HepG2 (cell line): ENCODE measurements around the gene CAPZB. TPM values are rescaled to one million over a fixed set of nuclear protein-coding genes. Genes with fewer than 3 reads are reported as not detected.

Experiments
- FOXK1 ChIP-seq: sonication (generic); formaldehyde crosslinking; IDR thresholded peaks from 2 replicates; pipeline ENCODE4 v1.4.0; 2020; ENCODE audit warnings: low read depth, missing genetic modification reagents, borderline replicate concordance
- KAT8 ChIP-seq: IDR thresholded peaks from 2 replicates; pipeline ENCODE4 v1.6.1; 2016; ENCODE audit warnings: missing genetic modification reagents, missing compliant biosample characterization
- NR2C2 ChIP-seq: sonication (generic); formaldehyde crosslinking; IDR thresholded peaks from 2 replicates; pipeline ENCODE4 v1.4.0; 2020; ENCODE audit warnings: missing genetic modification reagents, mild to moderate bottlenecking, moderate library complexity, borderline replicate concordance
- SMC3 ChIP-seq: IDR thresholded peaks from 2 replicates; pipeline ENCODE4 v1.6.1; 2011; ENCODE audit warnings: low read length, improper control_type of control experiment
- ZNF577 ChIP-seq: sonication (generic); formaldehyde crosslinking; IDR thresholded peaks from 2 replicates; pipeline ENCODE4 v1.4.0; 2020; ENCODE audit warnings: mild to moderate bottlenecking, low read depth, missing genetic modification reagents, borderline replicate concordance
- polyA plus RNA-seq, 8 experiments: library from polyadenylated mRNA; depleted of rRNA in 3 of 8; stranded (reverse) in 7 of 8; unstranded in 1 of 8; fragments of >200 nt; fragmentation: Illumina TruSeq in 4 of 8; extraction: Trizol in 4 of 8; gene quantifications; 2 replicates each; pipeline versions ENCODE4 v1.2.1 to v1.2.3, GENCODE V29; 2011 to 2016; ENCODE audit warnings: low read depth in 4 of 8, missing spikeins in 1 of 8, mixed read lengths in 1 of 8; ENCODE audit not compliant: insufficient read depth in 1 of 8
- total RNA-seq, 5 experiments: library from RNA; depleted of rRNA; stranded (reverse); fragments of >200 nt; fragmentation: Illumina TruSeq; extraction: Trizol; gene quantifications; 2 replicates each; pipeline ENCODE4 v1.2.3, GENCODE V29; 2016; ENCODE audit warnings: low read depth in 1 of 5
- TF ChIP-seq, protein P1 (sequence below): sonication (generic); formaldehyde crosslinking; IDR thresholded peaks from 2 replicates; pipeline ENCODE4 v1.4.0; 2020; ENCODE audit warnings: missing genetic modification reagents, borderline replicate concordance
- TF ChIP-seq, protein P2 (sequence below): sonication (generic); formaldehyde crosslinking; IDR thresholded peaks from 2 replicates; pipeline ENCODE4 v1.9.0; 2021; ENCODE audit warnings: mild to moderate bottlenecking, missing genetic modification reagents
- TF ChIP-seq, protein P3 (sequence below): sonication (generic); formaldehyde crosslinking; IDR thresholded peaks from 2 replicates; pipeline ENCODE4 v1.5.0; 2020; ENCODE audit warnings: missing genetic modification reagents

Gene CAPZB
- total and polyA plus RNA-seq, 2 of the 13 experiments (the other 11 are each of a cell fraction or from before 2014, with no cell fraction given) = 58.9 to 76.9 TPM

GRCh38 chr1:19485362-19486187 lies at the start of gene CAPZB (continued):
- TF ChIP-seq, protein P1, sequence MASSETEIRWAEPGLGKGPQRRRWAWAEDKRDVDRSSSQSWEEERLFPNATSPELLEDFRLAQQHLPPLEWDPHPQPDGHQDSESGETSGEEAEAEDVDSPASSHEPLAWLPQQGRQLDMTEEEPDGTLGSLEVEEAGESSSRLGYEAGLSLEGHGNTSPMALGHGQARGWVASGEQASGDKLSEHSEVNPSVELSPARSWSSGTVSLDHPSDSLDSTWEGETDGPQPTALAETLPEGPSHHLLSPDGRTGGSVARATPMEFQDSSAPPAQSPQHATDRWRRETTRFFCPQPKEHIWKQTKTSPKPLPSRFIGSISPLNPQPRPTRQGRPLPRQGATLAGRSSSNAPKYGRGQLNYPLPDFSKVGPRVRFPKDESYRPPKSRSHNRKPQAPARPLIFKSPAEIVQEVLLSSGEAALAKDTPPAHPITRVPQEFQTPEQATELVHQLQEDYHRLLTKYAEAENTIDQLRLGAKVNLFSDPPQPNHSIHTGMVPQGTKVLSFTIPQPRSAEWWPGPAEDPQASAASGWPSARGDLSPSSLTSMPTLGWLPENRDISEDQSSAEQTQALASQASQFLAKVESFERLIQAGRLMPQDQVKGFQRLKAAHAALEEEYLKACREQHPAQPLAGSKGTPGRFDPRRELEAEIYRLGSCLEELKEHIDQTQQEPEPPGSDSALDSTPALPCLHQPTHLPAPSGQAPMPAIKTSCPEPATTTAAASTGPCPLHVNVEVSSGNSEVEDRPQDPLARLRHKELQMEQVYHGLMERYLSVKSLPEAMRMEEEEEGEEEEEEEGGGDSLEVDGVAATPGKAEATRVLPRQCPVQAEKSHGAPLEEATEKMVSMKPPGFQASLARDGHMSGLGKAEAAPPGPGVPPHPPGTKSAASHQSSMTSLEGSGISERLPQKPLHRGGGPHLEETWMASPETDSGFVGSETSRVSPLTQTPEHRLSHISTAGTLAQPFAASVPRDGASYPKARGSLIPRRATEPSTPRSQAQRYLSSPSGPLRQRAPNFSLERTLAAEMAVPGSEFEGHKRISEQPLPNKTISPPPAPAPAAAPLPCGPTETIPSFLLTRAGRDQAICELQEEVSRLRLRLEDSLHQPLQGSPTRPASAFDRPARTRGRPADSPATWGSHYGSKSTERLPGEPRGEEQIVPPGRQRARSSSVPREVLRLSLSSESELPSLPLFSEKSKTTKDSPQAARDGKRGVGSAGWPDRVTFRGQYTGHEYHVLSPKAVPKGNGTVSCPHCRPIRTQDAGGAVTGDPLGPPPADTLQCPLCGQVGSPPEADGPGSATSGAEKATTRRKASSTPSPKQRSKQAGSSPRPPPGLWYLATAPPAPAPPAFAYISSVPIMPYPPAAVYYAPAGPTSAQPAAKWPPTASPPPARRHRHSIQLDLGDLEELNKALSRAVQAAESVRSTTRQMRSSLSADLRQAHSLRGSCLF (CRISPR knock-in tag) = no peak
- TF ChIP-seq, protein P2, sequence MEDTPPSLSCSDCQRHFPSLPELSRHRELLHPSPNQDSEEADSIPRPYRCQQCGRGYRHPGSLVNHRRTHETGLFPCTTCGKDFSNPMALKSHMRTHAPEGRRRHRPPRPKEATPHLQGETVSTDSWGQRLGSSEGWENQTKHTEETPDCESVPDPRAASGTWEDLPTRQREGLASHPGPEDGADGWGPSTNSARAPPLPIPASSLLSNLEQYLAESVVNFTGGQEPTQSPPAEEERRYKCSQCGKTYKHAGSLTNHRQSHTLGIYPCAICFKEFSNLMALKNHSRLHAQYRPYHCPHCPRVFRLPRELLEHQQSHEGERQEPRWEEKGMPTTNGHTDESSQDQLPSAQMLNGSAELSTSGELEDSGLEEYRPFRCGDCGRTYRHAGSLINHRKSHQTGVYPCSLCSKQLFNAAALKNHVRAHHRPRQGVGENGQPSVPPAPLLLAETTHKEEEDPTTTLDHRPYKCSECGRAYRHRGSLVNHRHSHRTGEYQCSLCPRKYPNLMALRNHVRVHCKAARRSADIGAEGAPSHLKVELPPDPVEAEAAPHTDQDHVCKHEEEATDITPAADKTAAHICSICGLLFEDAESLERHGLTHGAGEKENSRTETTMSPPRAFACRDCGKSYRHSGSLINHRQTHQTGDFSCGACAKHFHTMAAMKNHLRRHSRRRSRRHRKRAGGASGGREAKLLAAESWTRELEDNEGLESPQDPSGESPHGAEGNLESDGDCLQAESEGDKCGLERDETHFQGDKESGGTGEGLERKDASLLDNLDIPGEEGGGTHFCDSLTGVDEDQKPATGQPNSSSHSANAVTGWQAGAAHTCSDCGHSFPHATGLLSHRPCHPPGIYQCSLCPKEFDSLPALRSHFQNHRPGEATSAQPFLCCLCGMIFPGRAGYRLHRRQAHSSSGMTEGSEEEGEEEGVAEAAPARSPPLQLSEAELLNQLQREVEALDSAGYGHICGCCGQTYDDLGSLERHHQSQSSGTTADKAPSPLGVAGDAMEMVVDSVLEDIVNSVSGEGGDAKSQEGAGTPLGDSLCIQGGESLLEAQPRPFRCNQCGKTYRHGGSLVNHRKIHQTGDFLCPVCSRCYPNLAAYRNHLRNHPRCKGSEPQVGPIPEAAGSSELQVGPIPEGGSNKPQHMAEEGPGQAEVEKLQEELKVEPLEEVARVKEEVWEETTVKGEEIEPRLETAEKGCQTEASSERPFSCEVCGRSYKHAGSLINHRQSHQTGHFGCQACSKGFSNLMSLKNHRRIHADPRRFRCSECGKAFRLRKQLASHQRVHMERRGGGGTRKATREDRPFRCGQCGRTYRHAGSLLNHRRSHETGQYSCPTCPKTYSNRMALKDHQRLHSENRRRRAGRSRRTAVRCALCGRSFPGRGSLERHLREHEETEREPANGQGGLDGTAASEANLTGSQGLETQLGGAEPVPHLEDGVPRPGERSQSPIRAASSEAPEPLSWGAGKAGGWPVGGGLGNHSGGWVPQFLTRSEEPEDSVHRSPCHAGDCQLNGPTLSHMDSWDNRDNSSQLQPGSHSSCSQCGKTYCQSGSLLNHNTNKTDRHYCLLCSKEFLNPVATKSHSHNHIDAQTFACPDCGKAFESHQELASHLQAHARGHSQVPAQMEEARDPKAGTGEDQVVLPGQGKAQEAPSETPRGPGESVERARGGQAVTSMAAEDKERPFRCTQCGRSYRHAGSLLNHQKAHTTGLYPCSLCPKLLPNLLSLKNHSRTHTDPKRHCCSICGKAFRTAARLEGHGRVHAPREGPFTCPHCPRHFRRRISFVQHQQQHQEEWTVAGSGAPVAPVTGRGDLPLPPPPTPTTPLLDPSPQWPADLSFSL = no peak
- TF ChIP-seq, protein P3, sequence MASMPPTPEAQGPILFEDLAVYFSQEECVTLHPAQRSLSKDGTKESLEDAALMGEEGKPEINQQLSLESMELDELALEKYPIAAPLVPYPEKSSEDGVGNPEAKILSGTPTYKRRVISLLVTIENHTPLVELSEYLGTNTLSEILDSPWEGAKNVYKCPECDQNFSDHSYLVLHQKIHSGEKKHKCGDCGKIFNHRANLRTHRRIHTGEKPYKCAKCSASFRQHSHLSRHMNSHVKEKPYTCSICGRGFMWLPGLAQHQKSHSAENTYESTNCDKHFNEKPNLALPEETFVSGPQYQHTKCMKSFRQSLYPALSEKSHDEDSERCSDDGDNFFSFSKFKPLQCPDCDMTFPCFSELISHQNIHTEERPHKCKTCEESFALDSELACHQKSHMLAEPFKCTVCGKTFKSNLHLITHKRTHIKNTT = no peak
- TF ChIP-seq SMC3 (no peak), ZNF577 (CRISPR knock-in tag) (no peak), NR2C2 (CRISPR knock-in tag) (peak; percentile 96), KAT8 (peak; percentile 30; the same call in 1 of the 2 replicates), FOXK1 (CRISPR knock-in tag) (no peak)
